ENCODE results near the gene PEX11G.
A peak's percentile ranks its signal among the peaks of the same experiment; 100 is the strongest.

PEX11G gene

DNA sequence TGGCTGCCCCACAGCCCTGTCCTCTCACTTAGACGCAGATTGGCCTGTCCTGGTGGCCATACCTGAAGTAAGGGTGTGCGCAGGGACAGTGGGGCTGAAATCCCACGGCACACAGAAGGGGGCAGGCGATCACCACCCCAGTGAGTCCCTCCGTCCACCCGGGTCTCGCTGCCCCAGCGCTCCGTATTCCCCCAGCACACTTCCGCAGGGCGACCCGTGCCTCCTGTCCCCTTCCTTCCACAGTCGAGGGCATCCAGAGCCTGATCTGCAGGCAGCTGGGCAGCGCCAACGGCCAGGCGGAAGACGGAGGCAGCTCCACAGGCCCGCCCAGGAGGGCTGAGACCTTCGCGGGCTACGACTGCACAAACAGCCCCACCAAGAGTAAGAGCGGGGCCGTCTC lies 25.3 kb downstream of the PEX11G start:
- no peak for DNase-seq (ENCODE audit: low read depth)
- H3K4me3 ChIP-seq (ENCODE audit: low read length), result no peak overlapping the region
- TF ChIP-seq, protein P1, sequence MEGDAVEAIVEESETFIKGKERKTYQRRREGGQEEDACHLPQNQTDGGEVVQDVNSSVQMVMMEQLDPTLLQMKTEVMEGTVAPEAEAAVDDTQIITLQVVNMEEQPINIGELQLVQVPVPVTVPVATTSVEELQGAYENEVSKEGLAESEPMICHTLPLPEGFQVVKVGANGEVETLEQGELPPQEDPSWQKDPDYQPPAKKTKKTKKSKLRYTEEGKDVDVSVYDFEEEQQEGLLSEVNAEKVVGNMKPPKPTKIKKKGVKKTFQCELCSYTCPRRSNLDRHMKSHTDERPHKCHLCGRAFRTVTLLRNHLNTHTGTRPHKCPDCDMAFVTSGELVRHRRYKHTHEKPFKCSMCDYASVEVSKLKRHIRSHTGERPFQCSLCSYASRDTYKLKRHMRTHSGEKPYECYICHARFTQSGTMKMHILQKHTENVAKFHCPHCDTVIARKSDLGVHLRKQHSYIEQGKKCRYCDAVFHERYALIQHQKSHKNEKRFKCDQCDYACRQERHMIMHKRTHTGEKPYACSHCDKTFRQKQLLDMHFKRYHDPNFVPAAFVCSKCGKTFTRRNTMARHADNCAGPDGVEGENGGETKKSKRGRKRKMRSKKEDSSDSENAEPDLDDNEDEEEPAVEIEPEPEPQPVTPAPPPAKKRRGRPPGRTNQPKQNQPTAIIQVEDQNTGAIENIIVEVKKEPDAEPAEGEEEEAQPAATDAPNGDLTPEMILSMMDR (IDR thresholded peaks at IDR 0.05; ENCODE audit: insufficient read depth, low read depth, low read length, missing control alignments), result no peak

DNA sequence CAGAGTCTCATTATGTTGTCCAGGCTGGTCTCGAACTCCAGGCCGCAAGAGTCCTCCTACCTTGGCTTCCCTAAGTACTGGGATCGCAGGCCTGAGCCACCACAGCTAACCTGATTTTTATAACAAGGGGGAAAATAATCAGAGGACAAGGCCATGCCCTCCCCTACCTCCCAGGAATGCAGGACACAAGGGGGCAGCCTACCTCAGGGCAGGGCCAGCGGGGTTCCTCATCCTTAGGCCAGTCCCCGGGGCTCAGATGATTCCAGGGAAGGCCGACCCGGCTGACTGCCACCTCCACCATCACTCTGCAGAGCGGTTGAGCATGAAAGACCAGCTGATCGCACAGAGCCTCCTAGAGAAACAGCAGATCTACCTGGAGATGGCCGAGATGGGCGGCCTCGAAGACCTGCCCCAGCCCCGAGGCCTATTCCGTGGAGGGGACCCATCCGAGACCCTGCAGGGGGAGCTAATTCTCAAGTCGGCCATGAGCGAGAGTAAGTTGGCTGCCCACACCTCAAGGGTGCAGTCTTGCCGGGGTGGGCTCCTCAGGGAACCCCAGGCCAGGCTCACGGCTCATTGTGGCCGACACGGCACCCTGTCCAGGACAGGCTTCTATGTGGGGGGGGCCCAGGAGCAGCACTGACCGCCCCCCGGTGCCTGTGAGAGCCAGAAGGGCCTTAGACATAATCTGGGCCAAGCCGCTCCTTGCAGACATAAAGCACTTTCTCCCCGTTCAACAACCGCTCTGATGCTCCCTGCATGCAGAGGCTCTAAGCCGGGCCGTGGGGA lies 26.8 kb downstream of the PEX11G start:
- DNase-seq (ENCODE audit: low read depth), result no peak
- TF ChIP-seq, protein P1 (IDR thresholded peaks at IDR 0.05; ENCODE audit: insufficient read depth, low read depth, low read length, missing control alignments), result no peak
- no peak overlapping the region for H3K4me3 ChIP-seq (ENCODE audit: low read length)

DNA sequence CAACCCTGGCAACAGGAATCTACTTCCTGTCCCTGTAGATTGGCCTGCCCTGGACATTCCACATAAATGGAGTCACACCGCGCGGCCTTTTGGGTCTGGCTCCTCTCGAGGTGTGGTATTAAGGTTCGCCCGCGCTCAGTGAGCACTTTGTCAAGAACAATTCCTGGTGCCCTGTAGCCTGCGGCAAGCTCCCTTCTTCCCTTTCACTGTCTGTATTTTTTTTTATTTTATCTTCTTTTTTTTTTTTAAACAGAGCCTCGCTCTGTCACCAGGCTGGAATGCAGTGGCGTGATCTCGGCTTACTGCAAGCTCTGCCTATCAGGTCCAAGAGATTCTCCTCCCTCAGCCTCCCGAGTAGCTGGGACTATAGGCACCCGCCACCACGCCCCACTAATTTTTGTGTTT lies 28.3 kb downstream of the PEX11G start:
- DNase-seq (ENCODE audit: low read depth), result peak; percentile 71
- TF ChIP-seq, protein P1 (IDR thresholded peaks at IDR 0.05; ENCODE audit: insufficient read depth, low read depth, low read length, missing control alignments), result no peak

GRCh38 chr19:7459773-7460172 lies 29.1 kb downstream of the PEX11G start:
- DNase-seq (ENCODE audit: low read depth), result no peak
- TF ChIP-seq, protein P1 (IDR thresholded peaks at IDR 0.05; ENCODE audit: insufficient read depth, low read depth, low read length, missing control alignments), result no peak
- no peak overlapping the region for H3K4me3 ChIP-seq (ENCODE audit: low read length)

More for the DNA sequence above, 28.3 kb downstream of the PEX11G start:
- no peak overlapping the region for H3K4me3 ChIP-seq (ENCODE audit: low read length)

- H3K4me3 ChIP-seq (ENCODE audit: low read length), result no peak overlapping the region
- DNase-seq (ENCODE audit: low read depth), result no peak
- TF ChIP-seq, protein P1 (IDR thresholded peaks at IDR 0.05; ENCODE audit: insufficient read depth, low read depth, low read length, missing control alignments), result no peak
These were observed 30.2 kb downstream of the PEX11G start for GRCh38 chr19:7458675-7459074.

DNA sequence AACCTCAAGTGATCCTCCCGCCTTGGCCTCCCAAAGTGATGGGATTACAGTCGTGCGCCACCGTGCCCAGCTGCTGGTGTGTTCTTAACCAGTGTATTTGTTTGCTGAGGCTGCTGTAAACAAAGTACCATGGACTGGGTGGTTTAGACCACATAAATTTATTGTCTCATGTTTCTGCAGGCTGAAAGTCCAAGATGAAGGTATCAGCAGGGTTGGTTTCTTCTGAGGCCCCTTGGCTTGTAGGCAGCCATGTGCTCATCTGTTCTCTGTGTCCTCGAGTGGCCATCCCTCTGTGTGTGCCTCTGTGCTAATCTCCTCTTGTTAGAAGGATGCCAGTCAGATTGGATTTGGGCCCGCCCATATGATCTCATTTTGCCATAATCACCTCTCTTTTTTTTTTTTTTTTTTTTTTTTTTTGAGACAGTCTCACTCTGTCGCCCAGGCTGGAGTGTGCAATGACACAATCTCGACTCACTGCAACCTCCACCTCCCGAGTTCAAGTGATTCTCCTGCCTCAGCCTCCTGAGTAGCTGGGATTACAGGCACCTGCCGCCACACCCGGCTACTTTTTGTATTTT lies 31.8 kb downstream of the PEX11G start:
- peak; percentile 67 for DNase-seq (ENCODE audit: low read depth)
- TF ChIP-seq, protein P1 (IDR thresholded peaks at IDR 0.05; ENCODE audit: insufficient read depth, low read depth, low read length, missing control alignments), result no peak
- no peak overlapping the region for H3K4me3 ChIP-seq (ENCODE audit: low read length)
